Mucosa of descending colon (tissue), 3 donors: ENCODE data around the gene ADAM22. TPM values are rescaled to one million over a fixed set of nuclear protein-coding genes. Genes with fewer than 3 reads are reported as not detected.
A peak's percentile ranks its signal among the peaks of the same experiment; 100 is the strongest.

ENCODE experiments used
- ATAC-seq: fragments of 200-7000 bp; cut with Tn5 transposase; one replicate; pipeline ENCODE4 v1.9.1; 2020; ENCODE audit warnings: mild to moderate bottlenecking, moderate library complexity
- DNase-seq, 3 donors: peaks; one replicate each; pipeline ENCODE4 v3.0.0-alpha.2; 2020
- H3K36me3 ChIP-seq: fragments of 200-600 bp; one replicate; pipeline ENCODE4 v1.8.0; 2021; ENCODE audit warnings: low read depth, mild to moderate bottlenecking
- H3K4me1 ChIP-seq: fragments of 200-600 bp; one replicate; pipeline ENCODE4 v1.8.0; 2021; ENCODE audit warnings: low read depth, mild to moderate bottlenecking
- H3K4me3 ChIP-seq: fragments of 200-600 bp; one replicate; pipeline ENCODE4 v1.8.0; 2021; ENCODE audit warnings: mild to moderate bottlenecking
- H3K9me3 ChIP-seq: fragments of 200-600 bp; one replicate; pipeline ENCODE4 v1.8.0; 2021; ENCODE audit warnings: mild to moderate bottlenecking
- CTCF ChIP-seq: fragments of 200-600 bp; IDR thresholded peaks from one replicate; pipeline ENCODE4 v1.8.0; 2022; ENCODE audit warnings: antibody characterized with exemption, mild to moderate bottlenecking
- intact Hi-C, 2 donors: fragments of 100-400 bp; cut with DNase I in 1 of 2; cut with micrococcal nuclease in 1 of 2; formaldehyde crosslinking; loops; one replicate each; pipeline versions ENCODE4 v1.11.0 to v1.11.1; 2022; cut with DNase I, micrococcal nuclease
- total RNA-seq, 3 donors: library from RNA; stranded (reverse); fragmentation: NEBNext Ultra II Directional in 2 of 3; extraction: Animal tissue kit (Norgen Biotek cat#: 25700) in 2 of 3; gene quantifications; one replicate each; pipeline versions ENCODE4 v1.2.1 to v1.2.4, GENCODE V29; 2021 to 2023
- donor health status: DM: no; HTN: no; CAD: no; lungs with moderate emphysema.
- donor health status: DM: no; HTN: no; CAD: no.
- donor health status: DM: no; HTN: yes; CAD: no.

Gene ADAM22
- total RNA-seq, 3 donors from 2014 or later, result 1.8 to 4.6 (median 3.7) TPM

- DNase-seq, result no peak
- Histone ChIP-seq H3K36me3 (peaks cover 4% of the 10 kb centered on the region), H3K4me1 (peaks cover 6% of the 10 kb centered on the region), H3K9me3 (no peaks in the 10 kb centered on the region), H3K4me3 (no peak overlapping the region)
- TF ChIP-seq CTCF, result no peak
- intact Hi-C loops, result no loop called here
- no peak for ATAC-seq
Observed at GRCh38 chr7:88215295-88215694, 281.2 kb downstream of the ADAM22 start.

GRCh38 chr7:88216276-88216675 is 282.2 kb downstream of the ADAM22 start:
- no peaks in the 10 kb centered on the region for H3K9me3 ChIP-seq

GRCh38 chr7:88217675-88218428 is 283.8 kb downstream of the ADAM22 start:
- intact Hi-C loops, result no loop called here
- no peak for TF ChIP-seq CTCF
- Histone ChIP-seq H3K4me1 (peaks cover 6% of the 10 kb centered on the region), H3K36me3 (no peaks in the 10 kb centered on the region), H3K4me3 (no peak overlapping the region), H3K9me3 (no peaks in the 10 kb centered on the region)
- DNase-seq (no peak), ATAC-seq (peak; percentile 1)

More at GRCh38 chr7:88216276-88216675, 282.2 kb downstream of the ADAM22 start:
- DNase-seq (no peak), ATAC-seq (no peak)
- no peak for TF ChIP-seq CTCF
- no peaks in the 10 kb centered on the region for H3K36me3 ChIP-seq
- intact Hi-C loops, result no loop called here
- no peak overlapping the region for H3K4me3 ChIP-seq
- H3K4me1 ChIP-seq, result peaks cover 6% of the 10 kb centered on the region

GRCh38 chr7:88218429-88218745 is 284.3 kb downstream of the ADAM22 start:
- intact Hi-C loops, result no loop called here
- H3K9me3 ChIP-seq, result no peaks in the 10 kb centered on the region
- no peak for DNase-seq
- no peak overlapping the region for H3K4me3 ChIP-seq
- no peak for ATAC-seq
- TF ChIP-seq CTCF, result no peak
- H3K36me3 ChIP-seq, result no peaks in the 10 kb centered on the region
- H3K4me1 ChIP-seq, result peaks cover 6% of the 10 kb centered on the region

- no peaks in the 10 kb centered on the region for H3K9me3 ChIP-seq
- intact Hi-C loops, result no loop called here
- H3K4me1 ChIP-seq, result peaks cover 6% of the 10 kb centered on the region
- H3K4me3 ChIP-seq, result peak overlapping the region; percentile 65
- DNase-seq (peak; percentile 78 to 83 (median 78)), ATAC-seq (peak; percentile 57)
- no peaks in the 10 kb centered on the region for H3K36me3 ChIP-seq
- TF ChIP-seq CTCF, result no peak
Observed at GRCh38 chr7:88218836-88219605, 285.0 kb downstream of the ADAM22 start.
